COLO668 (cell line): Measurements from ENCODE around the gene TTC16.
A peak's percentile ranks its signal among the peaks of the same experiment; 100 is the strongest.
"Not testable (repeated sequence)": the region's sequence is repeated elsewhere in the genome, so short reads cannot be mapped to it uniquely, and the experiment has no call there.

Experiments used
- DNase-seq: peaks from one replicate; lab custom pipeline; 2025; ENCODE audit not compliant: unreplicated experiment; lab: John Stamatoyannopoulos, UW

TTC16 gene

GRCh38 chr9:127739614-127740330, 23.9 kb downstream of the TTC16 start:
- no peak for DNase-seq

GRCh38 chr9:127741831-127742434, 26.1 kb downstream of the TTC16 start:
- DNase-seq = peak; percentile 74

- DNase-seq = peak; percentile 87
These were observed 26.7 kb downstream of the TTC16 start for GRCh38 chr9:127742435-127743088.

- no peak for DNase-seq
These were observed 28.7 kb downstream of the TTC16 start for GRCh38 chr9:127744398-127745110.

GRCh38 chr9:127746959-127747569, 31.2 kb downstream of the TTC16 start:
- DNase-seq = peak; percentile 27

GRCh38 chr9:127749090-127749787, 33.4 kb downstream of the TTC16 start:
- no peak for DNase-seq

GRCh38 chr9:127751269-127752054, 35.6 kb downstream of the TTC16 start:
- no peak for DNase-seq

GRCh38 chr9:127753148-127753547, 37.3 kb downstream of the TTC16 start:
- no peak for DNase-seq

- DNase-seq = no peak
These were observed 37.7 kb downstream of the TTC16 start for GRCh38 chr9:127753622-127754021.

- peak; percentile 43 for DNase-seq
These were observed 38.5 kb downstream of the TTC16 start for GRCh38 chr9:127754099-127755060.

- DNase-seq = peak; percentile 13
These were observed 39.5 kb downstream of the TTC16 start for GRCh38 chr9:127755061-127756060.

- no peak for DNase-seq
These were observed 40.4 kb downstream of the TTC16 start for GRCh38 chr9:127756233-127756632.

GRCh38 chr9:127756776-127757175, 40.9 kb downstream of the TTC16 start:
- not testable (repeated sequence) for DNase-seq

GRCh38 chr9:127758843-127759242, 43.0 kb downstream of the TTC16 start:
- no peak for DNase-seq

- no peak for DNase-seq
These were observed 45.2 kb downstream of the TTC16 start for GRCh38 chr9:127761061-127761460.

GRCh38 chr9:127761491-127761956, 45.6 kb downstream of the TTC16 start:
- no peak for DNase-seq

GRCh38 chr9:127762111-127762676, 46.3 kb downstream of the TTC16 start:
- no peak for DNase-seq
